ENCODE results near the gene RHEBL1.
A peak's percentile ranks its signal among the peaks of the same experiment; 100 is the strongest.
"Not testable (repeated sequence)": the region's sequence is repeated elsewhere in the genome, so short reads cannot be mapped to it uniquely, and the experiment has no call there.

Gene RHEBL1

DNA sequence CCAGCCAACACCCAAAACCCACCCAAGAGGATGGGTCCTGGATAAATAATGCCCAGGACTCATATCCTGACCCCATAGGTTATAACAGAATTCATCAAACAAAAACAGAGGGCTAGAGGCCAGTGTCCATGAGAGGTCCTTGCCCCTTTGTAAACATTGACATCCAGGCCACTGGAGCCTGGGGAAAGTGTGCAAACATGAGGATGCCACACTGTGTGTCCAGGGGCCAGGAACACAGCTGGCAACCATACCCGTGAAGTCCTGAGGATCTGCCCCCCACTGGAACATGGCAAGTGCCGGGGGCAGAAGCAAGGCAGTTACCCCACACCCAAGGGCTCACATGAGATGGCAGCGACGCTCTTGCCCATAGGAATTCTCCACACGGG is 5.0 kb downstream of the RHEBL1 start:
- Histone ChIP-seq H3K27me3 (ENCODE audit: control insufficient read depth in 1 of 2, insufficient read depth in 2 of 2, low read length in 2 of 2) (no peaks in the 10 kb centered on the region), H3K9ac (ENCODE audit: low read depth in 1 of 2, low read length in 2 of 2) (no peak overlapping the region), H3K36me3 (ENCODE audit: control insufficient read depth in 1 of 2, insufficient read depth in 2 of 2, low read length in 2 of 2) (no peaks in the 10 kb centered on the region), H3K9me3 (ENCODE audit: control insufficient read depth in 1 of 2, low read length in 2 of 2) (no peaks in the 10 kb centered on the region), H3K4me1 (ENCODE audit: control insufficient read depth in 1 of 2, insufficient read depth in 2 of 2, low read length in 2 of 2) (peaks cover 11 to 14% of the 10 kb centered on the region in 2 donors), H3K4me3 (ENCODE audit: low read depth in 1 of 2, low read length in 2 of 2) (no peak overlapping the region), H3K27ac (ENCODE audit: low read depth, low read length) (no peak overlapping the region)

DNA sequence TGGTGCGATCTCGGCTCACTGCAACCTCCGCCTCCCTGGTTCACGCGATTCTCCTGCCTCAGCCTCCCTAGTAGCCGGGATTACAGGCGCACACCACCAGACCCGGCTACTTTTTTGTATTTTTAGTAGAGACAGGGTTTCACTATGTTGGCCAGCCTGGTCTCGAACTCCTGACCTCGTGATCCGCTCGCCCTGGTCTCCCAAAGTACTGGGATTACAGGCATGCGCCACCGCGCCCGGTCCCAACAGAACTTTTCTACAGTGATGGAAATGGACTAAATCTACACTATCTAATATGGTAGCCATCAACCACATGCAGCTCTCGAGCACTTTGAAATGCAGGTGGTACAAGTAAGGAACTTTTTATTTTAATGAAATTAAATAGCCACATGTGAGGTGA is 7.9 kb downstream of the RHEBL1 start:
- not testable (repeated sequence) for H3K27me3 ChIP-seq (ENCODE audit: control insufficient read depth in 1 of 2, insufficient read depth in 2 of 2, low read length in 2 of 2); H3K27ac ChIP-seq (ENCODE audit: low read depth, low read length)

GRCh38 chr12:49061157-49061650 is 8.6 kb downstream of the RHEBL1 start:
- no peak overlapping the region for H3K27ac ChIP-seq (ENCODE audit: low read depth, low read length)
- H3K9me3 ChIP-seq (ENCODE audit: control insufficient read depth in 1 of 2, low read length in 2 of 2), result no peaks in the 10 kb centered on the region
- H3K36me3 ChIP-seq (ENCODE audit: control insufficient read depth in 1 of 2, insufficient read depth in 2 of 2, low read length in 2 of 2), result no peaks in the 10 kb centered on the region
- peaks cover 32 to 38% of the 10 kb centered on the region in 2 donors for H3K4me1 ChIP-seq (ENCODE audit: control insufficient read depth in 1 of 2, insufficient read depth in 2 of 2, low read length in 2 of 2)
- peak overlapping the region; percentile 87 to 95 for H3K9ac ChIP-seq (ENCODE audit: low read depth in 1 of 2, low read length in 2 of 2)
- H3K27me3 ChIP-seq (ENCODE audit: control insufficient read depth in 1 of 2, insufficient read depth in 2 of 2, low read length in 2 of 2), result no peaks in the 10 kb centered on the region
- H3K4me3 ChIP-seq (ENCODE audit: low read depth in 1 of 2, low read length in 2 of 2), result peak overlapping the region; percentile 87 to 97

More for the DNA sequence above, 7.9 kb downstream of the RHEBL1 start:
- H3K9me3 ChIP-seq (ENCODE audit: control insufficient read depth in 1 of 2, low read length in 2 of 2); H3K4me3 ChIP-seq (ENCODE audit: low read depth in 1 of 2, low read length in 2 of 2); H3K9ac ChIP-seq (ENCODE audit: low read depth in 1 of 2, low read length in 2 of 2); H3K36me3 ChIP-seq (ENCODE audit: control insufficient read depth in 1 of 2, insufficient read depth in 2 of 2, low read length in 2 of 2): not testable (repeated sequence)
- peaks cover 25 to 31% of the 10 kb centered on the region in 2 donors for H3K4me1 ChIP-seq (ENCODE audit: control insufficient read depth in 1 of 2, insufficient read depth in 2 of 2, low read length in 2 of 2)

DNA sequence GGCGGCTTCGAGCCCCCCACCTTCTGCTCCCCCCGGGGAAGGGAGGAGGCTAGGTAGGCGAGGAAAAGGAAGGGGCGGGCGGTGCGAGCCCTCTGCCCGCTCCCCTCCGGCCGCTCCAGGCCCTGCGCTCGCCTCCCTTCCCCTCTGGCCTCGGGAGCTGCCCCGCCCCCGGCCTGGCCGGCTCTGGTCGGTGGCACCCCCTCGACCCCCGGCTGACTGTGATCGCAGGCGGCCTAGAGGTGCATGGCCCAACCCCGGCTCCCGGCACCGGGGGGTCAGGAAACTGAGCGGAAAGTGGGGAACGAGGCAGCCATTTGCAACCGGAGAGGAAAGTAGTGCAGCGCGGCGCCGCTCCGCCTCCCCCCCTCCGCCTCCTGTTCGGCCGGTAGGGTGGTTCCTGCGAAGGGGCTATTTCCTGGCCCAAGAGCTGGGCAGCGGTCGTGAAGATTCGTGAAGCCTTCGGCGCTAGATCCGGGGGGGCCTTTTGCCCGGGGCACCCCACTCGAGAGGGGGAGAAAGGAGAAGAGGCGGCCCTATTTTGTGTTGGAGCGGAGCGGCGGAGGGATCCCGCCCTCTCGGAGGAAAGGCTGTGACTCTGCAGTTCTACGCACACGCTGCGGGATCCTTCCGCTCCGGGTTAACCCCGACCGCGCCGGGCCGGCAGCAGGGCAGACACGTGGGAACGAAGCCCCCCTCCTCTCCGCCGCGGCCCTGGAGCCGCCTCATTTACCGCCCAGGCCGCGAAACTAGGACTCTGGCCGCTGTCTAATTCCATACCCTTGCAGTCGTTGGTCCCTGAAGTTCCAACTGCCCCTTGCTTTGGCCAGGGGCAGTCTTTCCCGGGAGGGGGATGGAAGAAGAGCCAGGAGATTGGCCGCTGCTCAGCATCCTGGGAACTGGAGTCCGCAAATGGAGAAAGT is 9.3 kb downstream of the RHEBL1 start, which contains the start of gene KMT2D:
Gene KMT2D, minus strand, starts transcription at position 558 of the 920 bp plus-strand sequence. CDS start 5,470 bp downstream, outside the sequence.
- Histone ChIP-seq H3K4me1 (ENCODE audit: control insufficient read depth in 1 of 2, insufficient read depth in 2 of 2, low read length in 2 of 2) (peaks cover 39 to 45% of the 10 kb centered on the region in 2 donors), H3K9ac (ENCODE audit: low read depth in 1 of 2, low read length in 2 of 2) (peak within 1 kb of the TSS; percentile 87 to 95), H3K27me3 (ENCODE audit: control insufficient read depth in 1 of 2, insufficient read depth in 2 of 2, low read length in 2 of 2) (no peaks in the 10 kb centered on the region), H3K27ac (ENCODE audit: low read depth, low read length) (peak within 1 kb of the TSS; percentile 96), H3K9me3 (ENCODE audit: control insufficient read depth in 1 of 2, low read length in 2 of 2) (no peaks in the 10 kb centered on the region), H3K36me3 (ENCODE audit: control insufficient read depth in 1 of 2, insufficient read depth in 2 of 2, low read length in 2 of 2) (no peaks in the 10 kb centered on the region), H3K4me3 (ENCODE audit: low read depth in 1 of 2, low read length in 2 of 2) (peak within 1 kb of the TSS; percentile 87 to 97)

GRCh38 chr12:49059299-49060171 is 10.2 kb downstream of the RHEBL1 start:
- peak overlapping the region; percentile 87 to 97 for H3K4me3 ChIP-seq (ENCODE audit: low read depth in 1 of 2, low read length in 2 of 2)
- H3K9me3 ChIP-seq (ENCODE audit: control insufficient read depth in 1 of 2, low read length in 2 of 2), result no peaks in the 10 kb centered on the region
- peaks cover 45 to 49% of the 10 kb centered on the region in 2 donors for H3K4me1 ChIP-seq (ENCODE audit: control insufficient read depth in 1 of 2, insufficient read depth in 2 of 2, low read length in 2 of 2)
- H3K27ac ChIP-seq (ENCODE audit: low read depth, low read length), result peak overlapping the region; percentile 96
- peak overlapping the region; percentile 87 to 95 for H3K9ac ChIP-seq (ENCODE audit: low read depth in 1 of 2, low read length in 2 of 2)
- H3K36me3 ChIP-seq (ENCODE audit: control insufficient read depth in 1 of 2, insufficient read depth in 2 of 2, low read length in 2 of 2), result peaks cover 5 to 8% of the 10 kb centered on the region in 2 donors
- no peaks in the 10 kb centered on the region for H3K27me3 ChIP-seq (ENCODE audit: control insufficient read depth in 1 of 2, insufficient read depth in 2 of 2, low read length in 2 of 2)

DNA sequence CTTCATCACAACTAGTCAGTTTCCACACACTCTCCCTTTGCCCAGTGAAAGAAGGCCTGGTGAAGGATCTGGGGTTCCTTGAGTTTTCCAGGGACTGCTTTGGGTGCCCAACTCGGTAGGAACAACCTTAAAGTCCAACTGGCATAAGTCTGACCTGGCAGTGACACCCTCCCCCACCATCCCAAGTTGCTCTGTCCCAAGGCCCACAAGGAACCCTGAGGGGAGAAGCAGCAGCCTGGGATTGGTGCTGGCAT is 10.8 kb downstream of the RHEBL1 start:
- Histone ChIP-seq H3K27ac (ENCODE audit: low read depth, low read length) (no peak overlapping the region), H3K9ac (ENCODE audit: low read depth in 1 of 2, low read length in 2 of 2) (peak overlapping the region; percentile 87 to 95), H3K4me1 (ENCODE audit: control insufficient read depth in 1 of 2, insufficient read depth in 2 of 2, low read length in 2 of 2) (peaks cover 45 to 49% of the 10 kb centered on the region in 2 donors), H3K4me3 (ENCODE audit: low read depth in 1 of 2, low read length in 2 of 2) (peak overlapping the region; percentile 87 to 97), H3K9me3 (ENCODE audit: control insufficient read depth in 1 of 2, low read length in 2 of 2) (no peaks in the 10 kb centered on the region), H3K36me3 (ENCODE audit: control insufficient read depth in 1 of 2, insufficient read depth in 2 of 2, low read length in 2 of 2) (peaks cover 11 to 14% of the 10 kb centered on the region in 2 donors), H3K27me3 (ENCODE audit: control insufficient read depth in 1 of 2, insufficient read depth in 2 of 2, low read length in 2 of 2) (no peaks in the 10 kb centered on the region)

DNA sequence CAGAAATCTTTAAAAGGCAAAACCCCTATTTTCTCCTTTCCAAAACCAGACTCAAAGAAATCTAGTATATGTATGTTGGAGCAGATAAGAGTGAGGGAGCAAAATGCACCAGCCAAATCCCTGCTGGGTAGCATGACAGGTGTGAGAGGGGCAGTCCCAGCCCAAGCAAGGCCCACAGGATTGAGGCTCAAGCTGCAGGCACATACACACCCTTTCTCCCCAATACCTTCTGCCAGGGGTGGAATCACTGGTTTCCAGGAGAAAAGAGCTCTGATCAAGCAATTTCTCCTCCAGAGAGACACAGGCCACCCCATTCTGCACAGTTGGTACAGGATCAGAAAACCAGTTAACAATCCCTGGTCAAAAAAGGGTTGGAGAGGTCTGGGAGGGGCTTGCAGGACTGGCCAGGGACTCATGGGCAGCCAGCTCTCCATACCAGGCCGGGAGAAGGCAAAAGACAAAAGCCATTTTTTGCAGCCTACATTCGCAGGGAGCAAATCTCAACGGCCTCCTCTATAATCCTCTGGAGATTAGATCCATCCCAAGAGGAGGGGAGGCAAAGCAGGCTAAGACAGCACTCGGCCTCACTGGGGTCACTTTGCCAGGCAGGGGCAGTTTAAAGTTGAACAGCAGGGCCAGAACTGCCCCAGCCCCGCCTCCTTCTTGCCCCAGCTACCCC is 11.3 kb downstream of the RHEBL1 start:
- Histone ChIP-seq H3K27me3 (ENCODE audit: control insufficient read depth in 1 of 2, insufficient read depth in 2 of 2, low read length in 2 of 2) (no peaks in the 10 kb centered on the region), H3K9me3 (ENCODE audit: control insufficient read depth in 1 of 2, low read length in 2 of 2) (no peaks in the 10 kb centered on the region), H3K36me3 (ENCODE audit: control insufficient read depth in 1 of 2, insufficient read depth in 2 of 2, low read length in 2 of 2) (peaks cover 16 to 19% of the 10 kb centered on the region in 2 donors), H3K9ac (ENCODE audit: low read depth in 1 of 2, low read length in 2 of 2) (peak overlapping the region; percentile 87 to 95), H3K27ac (ENCODE audit: low read depth, low read length) (no peak overlapping the region), H3K4me3 (ENCODE audit: low read depth in 1 of 2, low read length in 2 of 2) (peak overlapping the region; percentile 87 to 97), H3K4me1 (ENCODE audit: control insufficient read depth in 1 of 2, insufficient read depth in 2 of 2, low read length in 2 of 2) (peaks cover 45 to 49% of the 10 kb centered on the region in 2 donors)

DNA sequence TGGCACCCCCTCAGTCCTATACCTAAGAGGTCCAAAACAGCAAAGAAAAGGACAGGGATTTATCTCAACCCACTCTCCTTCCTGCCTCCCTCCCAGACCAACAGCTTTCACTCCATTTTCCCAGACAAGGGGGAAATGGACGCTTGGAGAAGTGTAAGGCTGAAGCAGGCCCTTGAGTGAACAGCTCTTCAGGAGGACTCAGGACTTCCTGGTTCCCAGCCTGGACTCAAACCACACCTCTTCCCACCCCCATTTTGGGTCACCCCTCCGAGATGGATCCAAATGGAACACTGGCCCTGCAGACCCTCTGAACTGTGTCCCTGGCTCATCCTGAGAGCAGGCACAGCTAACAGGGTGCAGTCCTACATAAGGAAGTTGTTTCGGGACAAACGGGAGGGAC is 11.9 kb downstream of the RHEBL1 start:
- Histone ChIP-seq H3K4me1 (ENCODE audit: control insufficient read depth in 1 of 2, insufficient read depth in 2 of 2, low read length in 2 of 2) (peaks cover 45 to 49% of the 10 kb centered on the region in 2 donors), H3K4me3 (ENCODE audit: low read depth in 1 of 2, low read length in 2 of 2) (peak overlapping the region; percentile 87 to 97), H3K36me3 (ENCODE audit: control insufficient read depth in 1 of 2, insufficient read depth in 2 of 2, low read length in 2 of 2) (peaks cover 22 to 25% of the 10 kb centered on the region in 2 donors), H3K27me3 (ENCODE audit: control insufficient read depth in 1 of 2, insufficient read depth in 2 of 2, low read length in 2 of 2) (no peaks in the 10 kb centered on the region), H3K9me3 (ENCODE audit: control insufficient read depth in 1 of 2, low read length in 2 of 2) (no peaks in the 10 kb centered on the region), H3K27ac (ENCODE audit: low read depth, low read length) (peak overlapping the region; percentile 24), H3K9ac (ENCODE audit: low read depth in 1 of 2, low read length in 2 of 2) (peak overlapping the region; percentile 87 to 95)

DNA sequence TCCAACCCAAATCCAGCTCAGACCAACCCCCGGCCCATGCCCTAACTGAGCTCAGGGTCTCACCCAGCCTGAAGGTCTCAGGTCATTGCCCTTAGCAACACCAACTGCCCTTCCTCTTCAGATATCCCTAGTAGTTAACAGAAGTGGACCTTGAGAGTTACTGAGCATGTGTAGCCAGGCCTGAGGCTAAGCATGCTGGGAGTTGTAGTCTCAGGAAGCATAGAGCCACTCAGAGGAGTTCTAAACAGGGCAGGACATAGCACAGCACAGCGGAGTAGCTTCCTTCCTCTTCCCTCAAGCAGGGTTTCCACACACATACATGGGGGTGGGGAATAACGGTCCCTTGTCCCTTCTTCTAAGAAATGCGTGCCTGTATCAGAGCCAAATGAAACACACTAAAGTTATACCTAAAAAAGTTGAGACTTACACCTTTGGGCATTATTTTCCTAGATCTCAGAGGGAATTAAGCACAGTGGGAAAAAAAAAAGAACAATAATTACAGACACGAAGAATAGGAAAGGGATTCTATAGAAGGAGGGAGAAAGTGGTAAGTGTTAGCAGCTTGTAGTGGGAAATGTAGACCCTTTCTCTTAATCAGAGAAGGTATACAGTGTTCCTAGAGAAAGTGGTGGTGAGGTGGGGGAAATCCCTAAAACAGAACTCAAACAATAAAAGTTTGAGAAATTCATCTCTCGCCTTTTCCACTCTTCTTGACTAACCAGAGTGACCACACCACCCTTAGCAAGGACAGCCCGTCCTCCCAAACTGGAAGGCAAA is 13.6 kb downstream of the RHEBL1 start:
- Histone ChIP-seq H3K4me3 (ENCODE audit: low read depth in 1 of 2, low read length in 2 of 2) (peak overlapping the region; percentile 87 to 97), H3K36me3 (ENCODE audit: control insufficient read depth in 1 of 2, insufficient read depth in 2 of 2, low read length in 2 of 2) (peaks cover 37 to 42% of the 10 kb centered on the region in 2 donors), H3K9ac (ENCODE audit: low read depth in 1 of 2, low read length in 2 of 2) (peak overlapping the region in 1 of 2 donors; percentile 22), H3K27ac (ENCODE audit: low read depth, low read length) (no peak overlapping the region), H3K27me3 (ENCODE audit: control insufficient read depth in 1 of 2, insufficient read depth in 2 of 2, low read length in 2 of 2) (no peaks in the 10 kb centered on the region), H3K9me3 (ENCODE audit: control insufficient read depth in 1 of 2, low read length in 2 of 2) (no peaks in the 10 kb centered on the region), H3K4me1 (ENCODE audit: control insufficient read depth in 1 of 2, insufficient read depth in 2 of 2, low read length in 2 of 2) (peaks cover 39 to 43% of the 10 kb centered on the region in 2 donors)

Data from duodenal mucosa (tissue), 2 donors.